HG02759 (cell line): ENCODE data around the gene FAM43B.
A peak's percentile ranks its signal among the peaks of the same experiment; 100 is the strongest.
"Not testable (repeated sequence)": the region's sequence is repeated elsewhere in the genome, so short reads cannot be mapped to it uniquely, and the experiment has no call there.

ENCODE experiments used
- ATAC-seq: cut with Tn5 transposase; IDR thresholded peaks from one replicate; pipeline ENCODE4 v1.9.1; 2021; ENCODE audit warnings: mild to moderate bottlenecking, moderate library complexity; ENCODE audit not compliant: unreplicated experiment

FAM43B gene

GRCh38 chr1:20551945-20552727 is at the start of gene FAM43B:
FAM43B (plus strand) TSS chr1:20552573; CDS start chr1:20552974, 401 bp downstream.
- ATAC-seq, result no peak

GRCh38 chr1:20505488-20505887 is 46.9 kb upstream of the FAM43B start:
- no peak for ATAC-seq

GRCh38 chr1:20507248-20507563 is 45.2 kb upstream of the FAM43B start:
- peak; percentile 11 for ATAC-seq

GRCh38 chr1:20507564-20508410 is 44.6 kb upstream of the FAM43B start, which contains the start of gene MUL1:
MUL1 (minus strand) TSS chr1:20508151; CDS start chr1:20508024, 127 bp downstream.
- peak; percentile 97 for ATAC-seq

GRCh38 chr1:20508411-20508771 is 44.0 kb upstream of the FAM43B start:
- ATAC-seq, result no peak

- ATAC-seq, result no peak
These were observed 40.6 kb upstream of the FAM43B start for GRCh38 chr1:20511518-20512428.

GRCh38 chr1:20519609-20520262 is 32.6 kb upstream of the FAM43B start:
- not testable (repeated sequence) for ATAC-seq

- no peak for ATAC-seq
These were observed 30.2 kb upstream of the FAM43B start for GRCh38 chr1:20521960-20522861.

- no peak for ATAC-seq
These were observed 26.1 kb upstream of the FAM43B start for GRCh38 chr1:20526267-20526666.

GRCh38 chr1:20528221-20528620 is 24.2 kb upstream of the FAM43B start:
- no peak for ATAC-seq

- no peak for ATAC-seq
These were observed 22.1 kb upstream of the FAM43B start for GRCh38 chr1:20530306-20530705.

- ATAC-seq, result no peak
These were observed 21.5 kb upstream of the FAM43B start for GRCh38 chr1:20530901-20531300.

- ATAC-seq, result no peak
These were observed 18.7 kb upstream of the FAM43B start for GRCh38 chr1:20533635-20534034.

- ATAC-seq, result no peak
These were observed 17.5 kb upstream of the FAM43B start for GRCh38 chr1:20534659-20535417.

GRCh38 chr1:20538227-20538626 is 14.1 kb upstream of the FAM43B start:
- no peak for ATAC-seq

GRCh38 chr1:20538760-20539551 is 13.4 kb upstream of the FAM43B start:
- no peak for ATAC-seq

- ATAC-seq, result no peak
These were observed 12.1 kb upstream of the FAM43B start for GRCh38 chr1:20540281-20540680.

- ATAC-seq, result no peak
These were observed 5.7 kb upstream of the FAM43B start for GRCh38 chr1:20546637-20547036.
